GM12865 (cell line): ENCODE measurements around the gene C21orf58.
"Not testable (repeated sequence)": the region's sequence is repeated elsewhere in the genome, so short reads cannot be mapped to it uniquely, and the experiment has no call there.

Source experiments
- DNase-seq: peaks from one replicate; pipeline ENCODE4 v3.0.0; 2010; ENCODE audit warnings: low read depth
- H3K4me3 ChIP-seq: 2 replicates; pipeline ENCODE4 v1.5.1; 2011; ENCODE audit warnings: mild to moderate bottlenecking, low read depth, low read length, control low read depth
- CTCF ChIP-seq: IDR thresholded peaks from 2 replicates; pipeline ENCODE4 v1.5.1; 2011; ENCODE audit warnings: low read length, control low read depth, low read depth, inconsistent platforms; ENCODE audit not compliant: insufficient read depth; ENCODE audit errors: missing control alignments

C21orf58 gene

DNA sequence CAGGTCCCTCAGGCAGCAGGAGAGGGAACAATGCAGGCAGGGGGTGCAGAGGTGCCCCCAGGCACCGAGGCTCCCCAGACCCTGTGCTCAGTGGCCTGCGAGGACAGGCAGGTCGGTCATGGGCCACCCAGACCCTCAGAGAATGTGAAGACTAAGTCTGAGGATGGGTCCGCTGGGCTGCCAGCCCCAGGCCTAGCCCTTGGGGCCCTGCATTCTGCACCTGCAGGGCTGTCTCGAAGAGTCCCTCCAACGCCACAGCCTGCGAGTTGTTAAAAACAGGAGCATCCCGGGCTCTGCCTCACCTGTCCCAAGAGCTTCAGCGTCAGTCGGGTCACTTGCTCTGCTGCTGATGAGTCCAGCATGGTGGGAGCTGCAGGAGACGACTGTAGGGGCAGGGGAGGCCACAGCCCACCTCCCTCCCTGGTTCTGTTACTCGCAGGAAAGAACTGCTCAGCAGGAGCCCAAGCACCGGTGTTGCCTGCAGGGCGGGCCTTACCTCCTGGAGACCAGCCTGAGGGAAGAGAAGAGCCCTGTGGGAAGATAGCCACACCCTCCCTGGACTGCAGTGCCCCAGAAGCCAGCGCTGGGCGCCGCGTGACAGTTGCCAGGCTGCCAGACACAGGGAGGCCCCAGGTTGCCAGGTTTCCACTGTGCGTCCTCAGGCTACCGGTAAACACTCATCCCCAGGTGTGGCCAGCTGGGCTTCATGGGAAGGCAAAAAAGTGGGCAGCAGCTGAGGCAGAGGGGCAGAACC, 5.8 kb downstream of the C21orf58 start:
- DNase-seq = no peak
- H3K4me3 ChIP-seq = no peak overlapping the region
- no peak for TF ChIP-seq CTCF

DNA sequence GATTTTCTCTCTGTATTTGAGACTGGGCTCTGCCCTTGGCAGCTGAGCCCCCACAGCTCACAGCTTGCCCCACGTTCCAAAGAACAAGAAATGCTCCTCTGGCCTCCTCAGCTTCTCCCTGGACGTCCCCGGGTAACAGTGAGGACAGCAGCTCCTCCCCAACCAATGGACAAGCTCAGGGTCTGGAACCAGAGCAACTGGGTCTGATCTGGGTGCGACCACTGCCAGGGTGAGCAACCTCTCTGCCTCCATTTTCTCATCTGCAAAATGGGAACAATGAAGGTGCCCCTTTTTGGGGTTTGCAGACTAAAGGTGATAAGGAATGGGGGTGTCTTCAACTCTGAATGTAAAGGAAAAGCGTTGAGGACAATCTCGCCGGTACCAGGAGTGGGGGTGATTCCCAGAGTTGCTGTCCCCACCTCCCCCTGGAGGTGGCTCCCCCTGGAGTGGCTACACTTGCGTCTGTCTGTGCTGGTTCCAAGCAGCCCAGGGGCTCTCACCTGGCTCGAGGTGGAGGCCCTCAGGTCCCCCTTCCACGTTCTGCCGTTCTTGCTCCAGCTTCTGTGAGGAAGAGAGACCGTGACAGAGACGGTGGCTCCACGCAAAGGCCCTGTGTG, 6.9 kb downstream of the C21orf58 start:
- TF ChIP-seq CTCF = no peak
- H3K4me3 ChIP-seq = no peak overlapping the region

DNA sequence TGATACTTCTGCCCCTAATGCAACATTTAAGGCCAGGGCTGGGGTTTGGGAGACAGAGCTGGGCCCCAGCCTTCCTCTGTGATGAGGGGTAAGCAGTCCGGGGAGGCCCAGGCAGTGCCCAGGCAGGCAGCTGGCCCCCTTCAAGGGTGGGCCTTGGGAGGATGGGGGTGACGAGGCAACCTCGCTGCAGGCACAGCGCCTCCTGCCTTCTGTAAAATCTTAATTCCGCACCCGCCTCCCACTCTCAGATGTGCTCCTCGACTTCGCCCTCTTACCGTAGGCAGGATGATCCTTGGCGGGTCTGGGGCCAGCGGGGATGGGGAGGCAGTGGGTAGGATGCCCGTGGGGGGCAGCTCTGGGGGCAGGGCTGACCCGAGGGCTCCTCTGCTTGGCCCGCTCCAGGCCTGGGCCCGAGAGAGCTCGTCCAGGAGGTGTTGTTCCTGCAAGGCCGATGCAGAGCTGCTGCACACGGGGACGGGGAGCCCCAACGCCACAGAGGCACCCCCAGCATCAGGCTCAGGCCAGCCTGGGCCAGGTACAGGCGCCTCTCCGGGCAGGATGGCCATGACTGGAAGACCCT, 9.1 kb downstream of the C21orf58 start:
- no peak for TF ChIP-seq CTCF
- H3K4me3 ChIP-seq = no peak overlapping the region
- DNase-seq = no peak

More for the DNA sequence above, 6.9 kb downstream of the C21orf58 start:
- DNase-seq = no peak

DNA sequence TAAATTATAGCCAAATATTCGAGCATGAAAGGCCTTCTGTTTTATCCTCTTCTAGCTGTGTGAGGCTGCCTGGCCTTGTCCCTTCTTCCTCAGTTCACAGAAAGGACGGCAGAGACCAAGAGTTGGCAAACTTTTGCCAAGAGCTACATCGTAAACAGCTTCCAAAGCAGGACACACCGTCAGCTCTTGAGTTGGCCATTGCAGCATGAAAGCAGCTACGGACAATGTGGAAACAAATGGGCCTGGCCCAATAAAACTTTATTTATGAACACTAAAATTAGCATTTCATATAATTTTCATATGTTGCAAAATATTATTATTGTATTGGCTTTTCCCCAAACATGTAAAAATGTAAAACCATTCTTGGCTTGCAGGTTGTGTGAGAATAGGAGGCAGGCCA, 10.7 kb downstream of the C21orf58 start:
- no peak for TF ChIP-seq CTCF
- DNase-seq = no peak
- no peak overlapping the region for H3K4me3 ChIP-seq

DNA sequence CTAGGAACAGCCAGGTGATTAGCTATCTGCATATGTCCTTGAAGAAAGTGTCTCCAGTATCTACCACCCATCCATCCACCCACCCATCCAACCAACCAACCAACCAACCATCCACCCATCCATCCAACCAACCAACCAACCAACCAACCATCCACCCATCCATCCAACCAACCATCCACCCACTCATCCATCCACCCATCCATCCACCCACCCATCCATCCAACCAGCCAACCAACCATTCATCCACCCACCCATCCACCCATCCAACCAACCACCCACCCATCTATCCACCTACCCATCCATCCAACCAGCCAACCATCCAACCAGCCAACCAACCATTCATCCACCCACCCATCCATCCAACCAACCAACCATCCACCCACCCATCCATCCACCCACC, 12.1 kb downstream of the C21orf58 start:
- TF ChIP-seq CTCF = no peak
- no peak for DNase-seq
- no peak overlapping the region for H3K4me3 ChIP-seq

- not testable (repeated sequence) for DNase-seq
These were observed 13.4 kb downstream of the C21orf58 start for GRCh38 chr21:46310260-46310659.

GRCh38 chr21:46308431-46308830, 15.2 kb downstream of the C21orf58 start:
- no peak overlapping the region for H3K4me3 ChIP-seq
- no peak for TF ChIP-seq CTCF

More at GRCh38 chr21:46310260-46310659, 13.4 kb downstream of the C21orf58 start:
- not testable (repeated sequence) for H3K4me3 ChIP-seq

More at GRCh38 chr21:46308431-46308830, 15.2 kb downstream of the C21orf58 start:
- no peak for DNase-seq
